GM12872 (cell line): Measurements from ENCODE around the gene ALAS2.

ENCODE experiments used
- TF ChIP-seq, protein P1 (sequence below): IDR thresholded peaks from 3 replicates; pipeline ENCODE4 v1.5.1; 2011; ENCODE audit warnings: low read depth, mild to moderate bottlenecking, low read length, moderate library complexity; ENCODE audit not compliant: insufficient read depth

ALAS2 gene

GRCh38 chrX:55039471-55039870 is 8.7 kb upstream of the ALAS2 start:
- TF ChIP-seq, protein P1, sequence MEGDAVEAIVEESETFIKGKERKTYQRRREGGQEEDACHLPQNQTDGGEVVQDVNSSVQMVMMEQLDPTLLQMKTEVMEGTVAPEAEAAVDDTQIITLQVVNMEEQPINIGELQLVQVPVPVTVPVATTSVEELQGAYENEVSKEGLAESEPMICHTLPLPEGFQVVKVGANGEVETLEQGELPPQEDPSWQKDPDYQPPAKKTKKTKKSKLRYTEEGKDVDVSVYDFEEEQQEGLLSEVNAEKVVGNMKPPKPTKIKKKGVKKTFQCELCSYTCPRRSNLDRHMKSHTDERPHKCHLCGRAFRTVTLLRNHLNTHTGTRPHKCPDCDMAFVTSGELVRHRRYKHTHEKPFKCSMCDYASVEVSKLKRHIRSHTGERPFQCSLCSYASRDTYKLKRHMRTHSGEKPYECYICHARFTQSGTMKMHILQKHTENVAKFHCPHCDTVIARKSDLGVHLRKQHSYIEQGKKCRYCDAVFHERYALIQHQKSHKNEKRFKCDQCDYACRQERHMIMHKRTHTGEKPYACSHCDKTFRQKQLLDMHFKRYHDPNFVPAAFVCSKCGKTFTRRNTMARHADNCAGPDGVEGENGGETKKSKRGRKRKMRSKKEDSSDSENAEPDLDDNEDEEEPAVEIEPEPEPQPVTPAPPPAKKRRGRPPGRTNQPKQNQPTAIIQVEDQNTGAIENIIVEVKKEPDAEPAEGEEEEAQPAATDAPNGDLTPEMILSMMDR, result no peak

- TF ChIP-seq, protein P1, result no peak
Measured at GRCh38 chrX:55033429-55033828, 2.7 kb upstream of the ALAS2 start.

- TF ChIP-seq, protein P1, result no peak
Measured at GRCh38 chrX:55029291-55029690, 1.5 kb downstream of the ALAS2 start.

GRCh38 chrX:55028611-55029010 is 2.2 kb downstream of the ALAS2 start:
- TF ChIP-seq, protein P1, result no peak

- TF ChIP-seq, protein P1, result no peak
Measured at GRCh38 chrX:55028040-55028439, 2.7 kb downstream of the ALAS2 start.

GRCh38 chrX:55026840-55027239 is 3.9 kb downstream of the ALAS2 start:
- TF ChIP-seq, protein P1, result no peak

DNA sequence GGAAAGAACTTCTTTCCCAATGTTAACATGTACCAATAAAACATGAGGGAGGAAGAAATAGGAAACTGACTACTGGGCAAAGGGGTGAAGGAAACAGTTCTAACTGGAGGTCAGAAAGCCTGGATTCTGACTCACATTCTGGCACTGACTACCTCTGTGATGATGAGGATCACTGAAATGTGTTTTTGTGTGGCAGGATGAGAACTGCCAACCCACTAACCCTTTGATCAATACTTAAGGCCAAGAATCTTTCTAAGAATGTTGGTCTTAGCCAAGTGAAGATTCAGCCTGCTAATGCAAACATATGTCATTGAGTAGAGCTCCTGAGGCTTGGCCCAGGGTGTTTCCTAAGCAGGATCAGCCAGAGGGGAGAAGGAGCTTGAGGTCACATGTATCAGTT is 4.6 kb downstream of the ALAS2 start:
- TF ChIP-seq, protein P1, result no peak

DNA sequence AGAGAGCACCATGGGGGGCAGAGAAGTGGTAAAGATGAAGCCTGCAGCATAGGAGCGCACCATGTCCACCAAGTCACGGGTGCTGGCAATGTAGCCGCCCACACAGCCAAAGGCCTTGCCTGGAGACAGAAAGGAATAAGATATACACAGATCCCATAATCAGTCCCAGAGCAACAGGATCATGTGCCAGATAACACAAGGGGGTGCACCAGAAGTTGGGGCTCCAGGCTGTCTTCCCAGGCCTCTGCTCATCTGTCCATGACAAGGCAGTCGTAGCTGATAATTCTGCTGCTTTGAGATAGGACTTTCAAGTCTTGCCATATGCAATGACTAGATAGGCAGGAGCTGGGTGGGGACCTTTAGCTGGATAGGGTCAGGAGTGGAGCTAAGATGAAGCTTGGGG is 15.9 kb downstream of the ALAS2 start:
- TF ChIP-seq, protein P1, result no peak
